HCT116 (cell line): Measurements from ENCODE around the gene UFSP2.

Source experiments
- CEBPB ChIP-seq: IDR thresholded peaks from 2 replicates; pipeline ENCODE4 v1.6.1; 2012; ENCODE audit warnings: low read depth
- EZH2 ChIP-seq: fragments of 200-600 bp; sonication (generic); IDR thresholded peaks from 2 replicates; pipeline ENCODE4 v1.6.1; 2017; ENCODE audit warnings: antibody characterized with exemption, mixed run types
- EZH2phosphoT487 ChIP-seq: fragments of 200-600 bp; IDR thresholded peaks from 2 replicates; pipeline ENCODE4 v1.6.1; 2018; ENCODE audit warnings: antibody characterized with exemption, borderline replicate concordance
- JUND ChIP-seq: IDR thresholded peaks from 2 replicates; pipeline ENCODE4 v1.6.1; 2012
- POLR2A ChIP-seq: IDR thresholded peaks from 2 replicates; pipeline ENCODE4 v1.7.0; 2011; ENCODE audit warnings: borderline replicate concordance; ENCODE audit not compliant: insufficient read depth, insufficient read length; ENCODE audit errors: extremely low read depth
- SP1 ChIP-seq: IDR thresholded peaks from 2 replicates; pipeline ENCODE4 v1.6.1; 2012; ENCODE audit warnings: low read depth
- TCF7L2 ChIP-seq: IDR thresholded peaks from 2 replicates; pipeline ENCODE4 v1.7.0; 2011; ENCODE audit warnings: borderline replicate concordance, inconsistent platforms; ENCODE audit not compliant: insufficient read depth, insufficient read length; ENCODE audit errors: extremely low read depth
- TF ChIP-seq, protein P1 (sequence below), 3 experiments: fragments of 200-600 bp in 1 of 3; sonication (generic) in 1 of 3; IDR thresholded peaks in 2 of 3; conservative IDR thresholded peaks in 1 of 3; 2 replicates each; pipeline ENCODE4 v1.5.1; 2012 to 2017; ENCODE audit warnings: low read depth in 2 of 3, low read length in 2 of 3, antibody characterized with exemption in 1 of 3, borderline replicate concordance in 1 of 3, control low read depth in 1 of 3, mild to moderate bottlenecking in 1 of 3, mixed read lengths in 1 of 3, mixed run types in 1 of 3, moderate library complexity in 1 of 3; ENCODE audit not compliant: insufficient read depth in 1 of 3
- TF ChIP-seq, protein P2 (sequence below): IDR thresholded peaks from 2 replicates; pipeline ENCODE4 v1.6.1; 2012; ENCODE audit warnings: low read depth
- TF ChIP-seq, protein P3 (sequence below): IDR thresholded peaks from 2 replicates; pipeline ENCODE4 v1.6.1; 2012

DNA sequence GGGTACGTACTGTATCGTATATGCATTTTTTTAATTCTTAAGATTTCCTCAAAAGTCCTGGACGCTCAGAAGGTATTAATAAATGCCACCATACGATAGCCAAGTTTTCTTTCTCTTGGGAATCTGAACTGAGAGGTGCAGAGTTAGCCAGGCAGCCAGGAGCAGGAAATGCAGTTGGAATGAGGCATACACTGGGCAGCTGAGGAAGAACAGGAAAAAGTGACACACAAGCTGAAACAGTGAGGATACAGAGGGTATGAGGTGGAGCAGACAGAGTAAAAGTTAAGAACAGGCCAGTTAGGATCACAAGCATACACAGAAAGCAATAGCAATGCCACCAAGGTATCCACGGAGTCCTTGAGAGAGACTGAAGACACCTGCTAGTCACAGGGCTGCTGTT, 13.4 kb downstream of the UFSP2 start:
- TF ChIP-seq, protein P1, sequence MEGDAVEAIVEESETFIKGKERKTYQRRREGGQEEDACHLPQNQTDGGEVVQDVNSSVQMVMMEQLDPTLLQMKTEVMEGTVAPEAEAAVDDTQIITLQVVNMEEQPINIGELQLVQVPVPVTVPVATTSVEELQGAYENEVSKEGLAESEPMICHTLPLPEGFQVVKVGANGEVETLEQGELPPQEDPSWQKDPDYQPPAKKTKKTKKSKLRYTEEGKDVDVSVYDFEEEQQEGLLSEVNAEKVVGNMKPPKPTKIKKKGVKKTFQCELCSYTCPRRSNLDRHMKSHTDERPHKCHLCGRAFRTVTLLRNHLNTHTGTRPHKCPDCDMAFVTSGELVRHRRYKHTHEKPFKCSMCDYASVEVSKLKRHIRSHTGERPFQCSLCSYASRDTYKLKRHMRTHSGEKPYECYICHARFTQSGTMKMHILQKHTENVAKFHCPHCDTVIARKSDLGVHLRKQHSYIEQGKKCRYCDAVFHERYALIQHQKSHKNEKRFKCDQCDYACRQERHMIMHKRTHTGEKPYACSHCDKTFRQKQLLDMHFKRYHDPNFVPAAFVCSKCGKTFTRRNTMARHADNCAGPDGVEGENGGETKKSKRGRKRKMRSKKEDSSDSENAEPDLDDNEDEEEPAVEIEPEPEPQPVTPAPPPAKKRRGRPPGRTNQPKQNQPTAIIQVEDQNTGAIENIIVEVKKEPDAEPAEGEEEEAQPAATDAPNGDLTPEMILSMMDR (IDR thresholded peaks at IDR 0.05 in 2 of 3, conservative IDR thresholded peaks at IDR 0.05 in 1 of 3; ENCODE audit: borderline replicate concordance in 1 of 3, insufficient read depth in 1 of 3, low read depth in 2 of 3, low read length in 2 of 3): no peak
- no peak for TF ChIP-seq JUND
- TF ChIP-seq, protein P2, sequence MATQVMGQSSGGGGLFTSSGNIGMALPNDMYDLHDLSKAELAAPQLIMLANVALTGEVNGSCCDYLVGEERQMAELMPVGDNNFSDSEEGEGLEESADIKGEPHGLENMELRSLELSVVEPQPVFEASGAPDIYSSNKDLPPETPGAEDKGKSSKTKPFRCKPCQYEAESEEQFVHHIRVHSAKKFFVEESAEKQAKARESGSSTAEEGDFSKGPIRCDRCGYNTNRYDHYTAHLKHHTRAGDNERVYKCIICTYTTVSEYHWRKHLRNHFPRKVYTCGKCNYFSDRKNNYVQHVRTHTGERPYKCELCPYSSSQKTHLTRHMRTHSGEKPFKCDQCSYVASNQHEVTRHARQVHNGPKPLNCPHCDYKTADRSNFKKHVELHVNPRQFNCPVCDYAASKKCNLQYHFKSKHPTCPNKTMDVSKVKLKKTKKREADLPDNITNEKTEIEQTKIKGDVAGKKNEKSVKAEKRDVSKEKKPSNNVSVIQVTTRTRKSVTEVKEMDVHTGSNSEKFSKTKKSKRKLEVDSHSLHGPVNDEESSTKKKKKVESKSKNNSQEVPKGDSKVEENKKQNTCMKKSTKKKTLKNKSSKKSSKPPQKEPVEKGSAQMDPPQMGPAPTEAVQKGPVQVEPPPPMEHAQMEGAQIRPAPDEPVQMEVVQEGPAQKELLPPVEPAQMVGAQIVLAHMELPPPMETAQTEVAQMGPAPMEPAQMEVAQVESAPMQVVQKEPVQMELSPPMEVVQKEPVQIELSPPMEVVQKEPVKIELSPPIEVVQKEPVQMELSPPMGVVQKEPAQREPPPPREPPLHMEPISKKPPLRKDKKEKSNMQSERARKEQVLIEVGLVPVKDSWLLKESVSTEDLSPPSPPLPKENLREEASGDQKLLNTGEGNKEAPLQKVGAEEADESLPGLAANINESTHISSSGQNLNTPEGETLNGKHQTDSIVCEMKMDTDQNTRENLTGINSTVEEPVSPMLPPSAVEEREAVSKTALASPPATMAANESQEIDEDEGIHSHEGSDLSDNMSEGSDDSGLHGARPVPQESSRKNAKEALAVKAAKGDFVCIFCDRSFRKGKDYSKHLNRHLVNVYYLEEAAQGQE: no peak
- TF ChIP-seq EZH2: no peak
- TF ChIP-seq TCF7L2: no peak
- no peak for TF ChIP-seq POLR2A
- no peak for TF ChIP-seq EZH2phosphoT487
- TF ChIP-seq SP1: no peak
- TF ChIP-seq, protein P3, sequence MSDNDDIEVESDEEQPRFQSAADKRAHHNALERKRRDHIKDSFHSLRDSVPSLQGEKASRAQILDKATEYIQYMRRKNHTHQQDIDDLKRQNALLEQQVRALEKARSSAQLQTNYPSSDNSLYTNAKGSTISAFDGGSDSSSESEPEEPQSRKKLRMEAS: no peak
- TF ChIP-seq CEBPB: no peak
